C4-2B (cell line): ENCODE results near the gene GABRG3.

Source experiments
- ZFX ChIP-seq: fragments of 450-650 bp; IDR thresholded peaks from 2 replicates; pipeline ENCODE4 v1.6.1; 2017
- TF ChIP-seq, protein P1 (sequence below): fragments of 450-650 bp; conservative IDR thresholded peaks from 2 replicates; pipeline ENCODE4 v1.5.1; 2017; ENCODE audit warnings: mild to moderate bottlenecking

DNA sequence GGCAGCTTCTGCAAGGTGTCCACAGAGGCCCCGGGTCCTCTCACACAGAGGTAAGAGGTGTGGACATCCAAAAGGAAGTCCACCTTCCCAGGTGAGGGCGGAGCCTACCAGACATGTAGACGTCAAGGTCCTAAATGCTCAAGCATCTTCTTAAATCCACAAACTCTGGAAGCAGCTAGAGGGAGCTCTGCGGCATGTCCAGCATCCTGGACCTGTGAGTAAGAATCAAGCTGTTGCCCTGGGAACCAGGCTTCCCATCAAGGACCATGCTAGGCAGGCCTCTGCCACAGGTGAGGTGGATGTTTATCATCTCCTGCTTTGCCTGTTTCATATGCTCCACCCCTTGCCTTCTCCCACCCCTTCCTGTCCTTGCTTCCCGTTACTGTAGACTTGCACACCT lies 368.2 kb downstream of the GABRG3 start:
- TF ChIP-seq, protein P1, sequence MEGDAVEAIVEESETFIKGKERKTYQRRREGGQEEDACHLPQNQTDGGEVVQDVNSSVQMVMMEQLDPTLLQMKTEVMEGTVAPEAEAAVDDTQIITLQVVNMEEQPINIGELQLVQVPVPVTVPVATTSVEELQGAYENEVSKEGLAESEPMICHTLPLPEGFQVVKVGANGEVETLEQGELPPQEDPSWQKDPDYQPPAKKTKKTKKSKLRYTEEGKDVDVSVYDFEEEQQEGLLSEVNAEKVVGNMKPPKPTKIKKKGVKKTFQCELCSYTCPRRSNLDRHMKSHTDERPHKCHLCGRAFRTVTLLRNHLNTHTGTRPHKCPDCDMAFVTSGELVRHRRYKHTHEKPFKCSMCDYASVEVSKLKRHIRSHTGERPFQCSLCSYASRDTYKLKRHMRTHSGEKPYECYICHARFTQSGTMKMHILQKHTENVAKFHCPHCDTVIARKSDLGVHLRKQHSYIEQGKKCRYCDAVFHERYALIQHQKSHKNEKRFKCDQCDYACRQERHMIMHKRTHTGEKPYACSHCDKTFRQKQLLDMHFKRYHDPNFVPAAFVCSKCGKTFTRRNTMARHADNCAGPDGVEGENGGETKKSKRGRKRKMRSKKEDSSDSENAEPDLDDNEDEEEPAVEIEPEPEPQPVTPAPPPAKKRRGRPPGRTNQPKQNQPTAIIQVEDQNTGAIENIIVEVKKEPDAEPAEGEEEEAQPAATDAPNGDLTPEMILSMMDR = peak; percentile 22
- TF ChIP-seq ZFX = no peak
